Measurements from ENCODE around the gene PCDHA10. TPM values are rescaled to one million over a fixed set of nuclear protein-coding genes. Genes with fewer than 3 reads are reported as not detected.

Gene PCDHA10
- polyA plus RNA-seq, 1 donor from 2014 or later, result 5.5 TPM

DNA sequence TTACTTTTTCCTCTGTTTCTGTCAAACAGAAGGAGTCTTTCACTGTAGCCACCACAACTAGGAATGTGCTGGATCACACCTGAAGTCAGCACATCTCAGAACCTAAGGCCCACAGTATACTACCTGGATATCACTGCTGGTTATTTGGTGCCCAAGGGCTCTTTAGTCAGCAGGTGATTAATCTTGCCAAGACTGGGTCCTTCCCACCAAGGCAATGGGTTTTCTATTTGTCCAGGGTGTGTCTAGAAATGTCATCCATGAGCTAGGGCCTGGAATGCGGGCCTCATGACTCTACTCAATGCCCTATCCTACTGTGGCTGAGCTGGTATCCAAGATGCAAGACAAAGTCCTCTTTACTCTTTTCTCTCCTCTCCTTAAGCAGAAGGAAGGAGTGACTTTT, 60.6 kb downstream of the PCDHA10 start:
- no peak overlapping the region for H2AFZ ChIP-seq (ENCODE audit: low read depth, low read length)
- H4K20me1 ChIP-seq (ENCODE audit: insufficient read depth), result no peaks in the 10 kb centered on the region
- TF ChIP-seq POLR2AphosphoS5 (IDR thresholded peaks at IDR 0.05) (no peak), EP300 (conservative IDR thresholded peaks at IDR 0.05; ENCODE audit: poor library complexity, severe bottlenecking) (no peak), RAD21 (conservative IDR thresholded peaks at IDR 0.05) (no peak), EZH2 (IDR thresholded peaks at IDR 0.05; ENCODE audit: borderline replicate concordance, insufficient read depth, low read length, poor library complexity, severe bottlenecking) (no peak), TAF1 (IDR thresholded peaks at IDR 0.05; ENCODE audit: low read depth) (no peak)
- TF ChIP-seq, protein P1, sequence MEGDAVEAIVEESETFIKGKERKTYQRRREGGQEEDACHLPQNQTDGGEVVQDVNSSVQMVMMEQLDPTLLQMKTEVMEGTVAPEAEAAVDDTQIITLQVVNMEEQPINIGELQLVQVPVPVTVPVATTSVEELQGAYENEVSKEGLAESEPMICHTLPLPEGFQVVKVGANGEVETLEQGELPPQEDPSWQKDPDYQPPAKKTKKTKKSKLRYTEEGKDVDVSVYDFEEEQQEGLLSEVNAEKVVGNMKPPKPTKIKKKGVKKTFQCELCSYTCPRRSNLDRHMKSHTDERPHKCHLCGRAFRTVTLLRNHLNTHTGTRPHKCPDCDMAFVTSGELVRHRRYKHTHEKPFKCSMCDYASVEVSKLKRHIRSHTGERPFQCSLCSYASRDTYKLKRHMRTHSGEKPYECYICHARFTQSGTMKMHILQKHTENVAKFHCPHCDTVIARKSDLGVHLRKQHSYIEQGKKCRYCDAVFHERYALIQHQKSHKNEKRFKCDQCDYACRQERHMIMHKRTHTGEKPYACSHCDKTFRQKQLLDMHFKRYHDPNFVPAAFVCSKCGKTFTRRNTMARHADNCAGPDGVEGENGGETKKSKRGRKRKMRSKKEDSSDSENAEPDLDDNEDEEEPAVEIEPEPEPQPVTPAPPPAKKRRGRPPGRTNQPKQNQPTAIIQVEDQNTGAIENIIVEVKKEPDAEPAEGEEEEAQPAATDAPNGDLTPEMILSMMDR (IDR thresholded peaks at IDR 0.05; ENCODE audit: poor library complexity, severe bottlenecking), result no peak
- no peak overlapping the region for H3K4me3 ChIP-seq (ENCODE audit: low read length)
- H3K9me2 ChIP-seq (ENCODE audit: insufficient read depth, low read length), result no peaks in the 10 kb centered on the region
- H3K79me2 ChIP-seq (replicated peaks; ENCODE audit: insufficient read depth, low read length), result peaks cover 14% of the 10 kb centered on the region
- no peaks in the 10 kb centered on the region for H3F3A ChIP-seq (ENCODE audit: insufficient read depth, low read length, poor library complexity, severe bottlenecking)
- peaks cover 7% of the 10 kb centered on the region for H3K9me3 ChIP-seq (ENCODE audit: low read length)
- H3K36me3 ChIP-seq (ENCODE audit: insufficient read depth, low read length), result peaks cover 4% of the 10 kb centered on the region
- H3K27me3 ChIP-seq (ENCODE audit: insufficient read depth, low read depth, low read length), result no peaks in the 10 kb centered on the region
- no peak overlapping the region for H3K4me2 ChIP-seq (ENCODE audit: low read length)
- H3K27ac ChIP-seq (ENCODE audit: low read length), result no peak overlapping the region
- no peak overlapping the region for H3K9ac ChIP-seq (ENCODE audit: low read length)

Other genes with a start within 250 kb of the PCDHA10 start
- gene CD14, start 222.7 kb upstream of the PCDHA10 start, polyA plus RNA-seq, result 1.5 TPM in 1 of 2 replicates, not detected in the other
- gene TMCO6, start 216.4 kb upstream of the PCDHA10 start, polyA plus RNA-seq, result 23.5 and 37.5 TPM in 2 replicates
- 131 and 162 TPM in 2 replicates for gene NDUFA2, start 208.3 kb upstream of the PCDHA10 start, polyA plus RNA-seq
- 202 and 264 TPM in 2 replicates for gene IK, start 208.1 kb upstream of the PCDHA10 start, polyA plus RNA-seq
- gene WDR55, start 191.0 kb upstream of the PCDHA10 start, polyA plus RNA-seq, result 20.4 and 20.7 TPM in 2 replicates
- gene DND1, start 182.3 kb upstream of the PCDHA10 start, polyA plus RNA-seq, result 4.2 and 4.4 TPM in 2 replicates
- gene HARS1, start 164.5 kb upstream of the PCDHA10 start, polyA plus RNA-seq, result 76.3 and 80.2 TPM in 2 replicates
- gene HARS2, start 164.4 kb upstream of the PCDHA10 start, polyA plus RNA-seq, result 93.9 and 102 TPM in 2 replicates
- 148 and 170 TPM in 2 replicates for gene ZMAT2, start 155.4 kb upstream of the PCDHA10 start, polyA plus RNA-seq
- 0.28 TPM in 1 of 2 replicates, not detected in the other for gene PCDHA1, start 69.8 kb upstream of the PCDHA10 start, polyA plus RNA-seq
- 8.7 and 9.9 TPM in 2 replicates for gene PCDHA2, start 61.0 kb upstream of the PCDHA10 start, polyA plus RNA-seq
- 1.7 and 3.0 TPM in 2 replicates for gene PCDHA3, start 54.8 kb upstream of the PCDHA10 start, polyA plus RNA-seq
- 43.6 and 47.6 TPM in 2 replicates for gene PCDHA4, start 48.8 kb upstream of the PCDHA10 start, polyA plus RNA-seq
- gene PCDHA5, start 34.3 kb upstream of the PCDHA10 start, polyA plus RNA-seq, result 1.4 and 2.2 TPM in 2 replicates
- 2.5 and 3.6 TPM in 2 replicates for gene PCDHA6, start 27.9 kb upstream of the PCDHA10 start, polyA plus RNA-seq
- gene PCDHA7, start 21.6 kb upstream of the PCDHA10 start, polyA plus RNA-seq, result 2.9 and 3.3 TPM in 2 replicates
- gene PCDHA8, start 14.7 kb upstream of the PCDHA10 start, polyA plus RNA-seq, result 0.66 and 1.4 TPM in 2 replicates
- 0.56 and 0.88 TPM in 2 replicates for gene PCDHA9, start 7.5 kb upstream of the PCDHA10 start, polyA plus RNA-seq
- 5.3 and 7.3 TPM in 2 replicates for gene PCDHA11, start 13.1 kb downstream of the PCDHA10 start, polyA plus RNA-seq
- 12.8 and 13.9 TPM in 2 replicates for gene PCDHA12, start 19.4 kb downstream of the PCDHA10 start, polyA plus RNA-seq
- 0.89 and 1.2 TPM in 2 replicates for gene PCDHA13, start 26.2 kb downstream of the PCDHA10 start, polyA plus RNA-seq
- gene PCDHAC1, start 70.4 kb downstream of the PCDHA10 start, polyA plus RNA-seq, result 2.4 and 3.3 TPM in 2 replicates
- gene PCDHAC2, start 110.6 kb downstream of the PCDHA10 start, polyA plus RNA-seq, result 7.6 and 9.3 TPM in 2 replicates
- 0.10 TPM in 1 of 2 replicates, not detected in the other for gene PCDHB1, start 195.5 kb downstream of the PCDHA10 start, polyA plus RNA-seq
- 103 and 105 TPM in 2 replicates for gene PCDHB2, start 238.7 kb downstream of the PCDHA10 start, polyA plus RNA-seq
- gene PCDHB3, start 244.6 kb downstream of the PCDHA10 start, polyA plus RNA-seq, result 3.9 and 4.9 TPM in 2 replicates

All from neural cell (in vitro differentiated cells).